CD1c-positive myeloid dendritic cell (primary cell): Measurements from ENCODE around the gene PTPRG.

Experiments
- DNase-seq: peaks from one replicate; pipeline ENCODE4 v3.0.0-alpha.2; 2016; ENCODE audit errors: extremely low spot score

PTPRG gene

DNA sequence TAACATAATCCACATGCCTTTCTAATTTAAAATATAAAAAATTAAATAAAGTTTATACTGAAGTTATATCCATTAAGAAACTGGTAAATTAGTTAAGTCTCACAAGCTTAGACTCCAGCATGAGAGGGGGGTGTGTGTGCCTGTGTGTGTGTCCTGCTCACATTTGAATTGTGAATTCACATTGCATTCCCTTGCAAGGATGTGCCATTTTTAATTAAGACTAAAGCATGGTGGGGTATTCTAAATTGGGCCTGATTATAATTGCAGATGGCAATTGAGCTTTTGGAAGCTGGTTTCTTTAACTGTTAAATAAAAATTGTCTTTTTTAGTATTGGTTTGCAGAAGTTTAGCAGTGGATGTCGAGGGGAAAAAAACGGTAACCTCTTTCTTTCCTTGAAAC is 56.9 kb downstream of the PTPRG start:
- DNase-seq, result no peak

DNA sequence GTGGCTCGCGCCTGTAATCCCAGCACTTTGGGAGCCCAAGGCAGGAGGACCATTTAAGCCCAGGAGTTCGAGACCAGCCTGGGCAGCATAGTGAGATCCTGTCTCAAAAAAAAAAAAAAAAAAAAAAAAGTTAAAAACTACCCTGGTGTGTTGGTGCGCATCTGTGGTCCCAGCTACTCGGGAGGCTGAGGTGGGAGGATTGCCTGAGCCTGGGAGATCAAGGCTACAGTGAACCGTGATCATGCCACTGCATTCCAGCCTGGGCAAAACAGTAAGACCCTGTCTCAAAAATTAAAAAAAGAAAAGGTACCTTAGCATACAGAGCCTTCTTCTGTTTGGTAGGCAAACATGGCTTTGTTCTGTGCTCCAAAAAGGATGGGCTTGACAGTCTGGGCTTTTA is 57.5 kb downstream of the PTPRG start:
- no peak for DNase-seq

DNA sequence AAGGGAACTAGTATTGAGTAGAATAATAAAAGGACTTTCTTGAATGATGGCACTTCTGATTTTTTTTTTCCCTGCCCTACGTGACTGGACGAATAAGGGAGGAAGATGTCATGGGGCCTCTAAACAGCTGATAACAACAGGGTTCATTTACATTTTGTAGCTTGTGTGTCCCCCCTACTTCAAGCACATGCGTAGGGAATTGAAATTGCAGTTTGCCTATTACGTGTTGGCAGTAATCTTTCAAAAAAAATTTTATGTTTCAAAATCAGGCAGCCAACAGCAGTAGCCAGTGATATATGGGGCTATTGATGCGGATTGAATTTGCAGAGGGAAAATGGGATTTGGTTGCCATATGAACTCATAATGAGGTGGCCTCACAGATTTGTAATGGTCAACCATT is 58.7 kb downstream of the PTPRG start:
- no peak for DNase-seq

DNA sequence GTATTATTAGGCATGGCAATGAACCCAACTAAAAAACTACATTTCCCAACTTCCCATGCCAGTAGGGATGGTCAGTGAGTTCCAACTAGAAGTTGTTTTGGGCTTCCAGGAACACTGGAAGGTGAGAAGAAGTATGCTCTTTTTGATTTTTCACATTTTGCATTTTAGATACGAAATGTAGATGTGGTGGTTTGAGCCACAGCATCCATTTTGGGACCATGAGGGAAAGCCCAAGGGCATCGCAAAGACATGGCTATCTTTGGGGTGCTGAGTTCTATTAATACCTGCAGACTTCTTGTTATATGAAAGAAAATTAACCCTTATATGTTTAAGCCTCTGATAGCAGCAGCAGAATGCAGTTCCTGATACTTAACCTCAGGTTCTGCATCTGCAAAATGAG is 62.9 kb downstream of the PTPRG start:
- DNase-seq, result no peak

DNA sequence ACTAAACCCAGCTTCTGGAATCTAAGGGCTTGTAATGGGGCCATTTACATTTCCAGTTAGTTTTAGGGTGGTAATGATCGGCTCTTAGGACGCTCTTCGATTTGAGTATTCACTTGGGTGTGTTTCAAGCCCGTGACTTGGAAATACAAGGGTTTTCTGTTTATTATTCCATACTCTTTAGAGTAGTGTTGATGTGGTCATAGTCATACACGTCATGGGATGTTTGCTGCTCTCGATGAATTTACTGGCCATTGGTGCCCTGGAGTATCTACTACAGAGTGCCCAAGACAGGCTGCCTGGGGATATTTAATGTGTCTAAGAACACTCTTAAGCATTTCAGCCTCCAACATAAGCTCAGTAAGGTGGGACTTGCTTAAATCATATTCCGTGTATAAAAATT is 64.1 kb downstream of the PTPRG start:
- no peak for DNase-seq

DNA sequence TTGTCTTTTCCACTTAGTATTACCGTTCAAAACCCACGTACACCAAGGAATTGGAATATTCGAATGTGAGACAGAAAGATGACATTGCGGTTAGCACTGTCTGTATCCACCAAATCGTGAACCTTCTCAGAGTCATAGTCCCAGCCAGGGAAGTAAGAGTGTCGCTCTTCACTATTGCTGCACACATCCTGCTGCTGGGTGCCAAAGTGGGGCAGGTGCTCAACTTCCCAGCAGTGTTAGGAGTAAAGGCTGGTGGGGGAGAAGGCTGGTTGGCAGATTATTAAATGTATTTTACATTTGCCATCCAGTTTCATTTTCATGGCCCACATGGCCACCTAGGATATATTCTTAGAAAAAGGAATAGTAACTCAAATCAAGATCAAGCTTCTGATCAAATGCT is 65.1 kb downstream of the PTPRG start:
- no peak for DNase-seq

DNA sequence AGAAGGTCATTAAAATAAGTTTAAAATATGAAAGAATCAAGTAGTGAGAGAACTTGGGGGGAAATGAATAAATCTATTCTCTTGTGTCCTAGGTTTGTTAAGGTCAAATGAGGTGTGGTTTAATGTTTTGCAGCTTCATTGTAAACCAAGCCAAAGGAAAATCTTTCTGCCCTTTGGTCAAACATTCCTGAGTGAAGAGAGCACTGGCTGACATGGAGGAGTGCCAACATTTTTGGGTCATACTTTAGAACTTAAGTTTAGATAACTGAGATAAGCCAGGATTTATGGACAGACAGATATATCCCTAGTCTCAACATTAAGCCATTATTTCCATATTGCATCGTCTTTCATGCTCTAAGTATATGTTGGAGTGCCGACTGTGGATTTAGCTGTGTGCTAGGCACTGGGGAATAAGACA is 66.4 kb downstream of the PTPRG start:
- DNase-seq, result no peak

DNA sequence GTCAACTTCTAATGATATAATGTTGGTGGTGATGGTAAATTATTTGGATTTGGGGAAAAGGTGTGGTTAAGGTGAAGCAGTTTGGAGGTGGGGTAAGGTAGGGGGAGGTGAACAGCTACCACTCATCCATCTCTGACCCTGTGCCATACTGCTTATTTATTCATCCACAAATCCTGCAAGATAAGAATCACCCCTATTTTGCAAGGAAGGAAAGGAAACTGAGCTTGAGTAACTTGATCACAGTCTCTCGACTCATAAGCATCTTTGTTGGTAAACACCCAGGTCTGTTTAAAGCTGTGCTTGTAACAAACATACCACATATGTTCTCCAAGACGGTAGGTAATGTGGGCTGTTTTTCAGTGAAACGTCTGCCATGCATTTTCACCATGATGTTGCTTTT is 67.3 kb downstream of the PTPRG start:
- DNase-seq, result no peak

DNA sequence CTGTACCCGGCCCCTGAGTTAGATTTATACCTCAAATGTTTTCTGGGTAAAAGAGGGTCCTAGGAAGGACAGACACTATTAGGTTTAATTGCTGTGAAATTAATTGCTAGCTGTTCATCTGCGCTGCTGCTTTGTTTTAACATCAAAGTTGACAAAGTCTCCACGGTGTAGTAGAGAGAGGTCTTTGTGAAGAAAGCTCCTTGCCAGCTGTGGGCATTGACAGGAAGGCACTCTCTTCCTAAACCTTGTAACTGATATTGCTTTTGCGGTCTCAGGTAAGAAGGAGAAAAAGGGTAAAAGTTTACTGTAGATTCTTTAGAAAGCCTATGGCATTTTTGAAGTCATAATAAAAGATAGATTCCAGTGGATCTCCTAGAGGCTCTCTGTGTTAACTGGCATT is 68.1 kb downstream of the PTPRG start:
- DNase-seq, result no peak

DNA sequence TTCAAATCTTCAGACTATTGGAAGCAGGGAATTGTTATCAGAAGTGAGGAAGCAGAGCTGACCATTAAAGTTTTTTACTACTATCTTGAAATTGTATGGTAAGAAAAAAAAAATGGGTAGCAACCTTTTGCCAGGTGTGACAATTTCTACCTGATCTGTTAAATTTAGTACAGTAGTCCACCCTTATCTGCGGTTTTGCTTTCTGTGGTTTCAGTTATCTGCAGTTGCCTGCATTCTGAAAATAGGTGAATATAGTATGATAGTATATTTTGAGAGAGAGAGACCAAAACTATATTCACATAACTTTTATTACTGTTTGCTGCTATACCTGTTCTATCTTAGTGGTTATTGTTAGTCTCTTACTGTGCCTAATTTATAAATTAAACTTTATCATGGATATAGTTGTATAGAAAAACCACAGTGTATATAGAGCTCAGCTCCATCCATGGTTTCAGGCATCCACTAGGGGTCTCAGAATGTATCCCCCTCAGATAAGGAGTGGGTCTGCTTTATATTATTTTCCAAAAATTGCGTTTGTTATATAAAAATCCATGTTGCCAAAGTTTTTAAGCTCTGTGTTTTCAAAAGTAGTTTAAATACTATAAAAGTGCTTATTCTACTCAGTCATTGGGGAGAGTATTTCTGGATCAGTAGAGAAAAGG is 69.9 kb downstream of the PTPRG start:
- no peak for DNase-seq

DNA sequence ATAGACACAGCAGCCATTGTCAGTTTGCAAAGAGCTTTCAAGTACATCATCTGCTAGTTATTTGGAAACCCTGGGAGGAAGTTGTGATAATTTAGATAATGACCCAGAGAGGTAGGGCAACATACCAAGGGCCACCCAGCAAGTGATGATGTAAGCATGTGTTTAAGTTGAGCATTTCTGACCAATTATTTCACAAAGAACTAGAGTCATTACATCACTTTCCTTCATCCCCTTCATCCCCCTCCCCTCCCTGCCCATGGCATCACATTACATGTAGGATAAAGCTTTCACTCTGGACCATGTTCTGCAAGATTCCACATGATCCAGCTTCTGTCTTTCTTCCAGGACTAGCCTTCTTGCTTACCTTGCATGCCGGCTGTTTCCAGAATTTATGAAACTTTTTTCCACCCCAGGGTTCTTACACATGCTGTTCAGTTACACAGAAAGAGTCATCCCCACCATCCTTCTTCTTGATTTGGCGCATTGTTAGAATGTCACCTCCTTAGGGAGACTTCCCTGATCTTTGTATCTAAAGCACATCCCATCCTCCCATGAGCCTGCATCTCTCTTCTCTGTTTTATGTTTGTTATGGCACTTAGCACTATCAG is 71.3 kb downstream of the PTPRG start:
- DNase-seq, result no peak

DNA sequence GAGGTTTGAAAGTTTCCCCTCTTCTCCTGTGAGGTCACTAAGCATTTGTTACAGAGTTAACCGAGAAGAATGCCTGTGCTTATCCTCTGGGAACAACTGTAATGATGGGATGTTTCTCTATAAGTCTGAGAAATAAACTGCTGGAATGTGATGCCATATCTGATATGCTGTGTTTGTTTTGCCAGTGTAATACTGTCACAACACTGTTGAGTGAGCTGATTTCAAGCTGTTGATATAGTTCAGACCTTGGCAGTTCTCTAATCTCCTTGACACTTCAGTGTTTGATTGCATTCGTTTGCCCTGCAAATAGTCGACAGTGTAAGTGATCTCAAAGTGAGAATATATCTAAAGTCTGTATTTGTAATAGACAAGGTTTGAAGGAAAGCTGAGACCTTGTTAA is 73.3 kb downstream of the PTPRG start:
- DNase-seq, result no peak

DNA sequence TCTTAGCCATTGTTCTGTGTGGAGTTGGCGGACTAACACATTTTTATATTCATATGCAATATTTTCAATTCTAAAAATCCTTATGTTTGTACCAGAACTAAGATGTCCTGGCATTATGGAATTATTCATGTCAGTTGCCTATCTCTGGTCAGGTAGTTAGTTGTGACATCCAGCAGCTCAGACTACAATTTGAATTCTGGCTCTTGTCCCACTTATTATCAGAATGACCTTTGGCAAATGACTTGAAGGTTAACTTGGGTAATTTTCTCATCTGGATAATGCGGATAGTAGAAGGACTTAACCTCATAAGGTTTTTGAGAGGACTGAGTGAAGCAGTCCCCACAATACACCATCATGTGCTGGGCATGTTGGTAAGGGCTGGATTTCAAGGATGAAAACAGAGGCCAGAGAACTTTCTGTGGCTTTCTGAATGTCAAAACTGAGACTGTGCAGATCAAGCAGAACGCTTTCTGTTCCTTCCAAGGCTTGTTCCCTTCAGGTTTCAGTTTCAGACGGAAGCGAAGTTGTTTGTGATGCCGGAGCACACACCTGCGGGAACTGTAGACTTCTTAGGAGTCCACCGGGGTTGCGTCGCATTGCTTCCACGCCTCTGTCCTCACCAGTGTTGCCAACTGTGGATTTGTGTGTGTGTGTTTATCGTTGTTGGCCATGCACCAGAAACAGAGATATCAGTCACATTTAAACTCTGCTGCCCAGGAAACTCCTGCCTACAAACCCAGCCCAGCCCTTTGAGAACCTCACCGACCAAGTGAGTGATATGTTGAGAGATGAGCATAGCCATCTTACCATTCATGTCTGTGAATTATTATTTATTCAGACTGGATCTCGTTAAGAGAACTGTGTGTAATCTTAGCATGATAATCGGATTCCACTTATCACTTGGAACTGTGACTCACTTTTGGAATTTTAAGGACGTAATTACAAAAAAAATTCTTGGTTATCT is 76.0 kb downstream of the PTPRG start:
- no peak for DNase-seq

DNA sequence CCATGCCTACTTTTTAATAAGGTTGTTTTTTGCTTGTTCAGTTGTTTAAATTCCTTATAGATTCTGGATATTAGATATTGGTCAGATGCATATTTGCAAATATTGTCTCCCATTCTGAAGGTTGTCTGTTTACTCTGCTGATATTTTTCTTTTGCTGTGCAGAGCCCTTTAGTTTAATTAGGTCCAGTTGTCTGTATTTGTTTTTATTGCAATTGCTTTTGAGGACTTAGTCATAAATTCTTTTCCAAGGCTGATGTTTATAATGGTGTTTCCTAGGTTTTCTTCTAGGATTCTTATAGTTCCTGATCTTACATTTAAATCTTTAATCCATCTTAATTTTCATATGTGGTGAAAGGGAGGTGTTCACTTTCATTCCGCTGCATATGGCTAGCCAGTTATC is 77.4 kb downstream of the PTPRG start:
- DNase-seq, result no peak

DNA sequence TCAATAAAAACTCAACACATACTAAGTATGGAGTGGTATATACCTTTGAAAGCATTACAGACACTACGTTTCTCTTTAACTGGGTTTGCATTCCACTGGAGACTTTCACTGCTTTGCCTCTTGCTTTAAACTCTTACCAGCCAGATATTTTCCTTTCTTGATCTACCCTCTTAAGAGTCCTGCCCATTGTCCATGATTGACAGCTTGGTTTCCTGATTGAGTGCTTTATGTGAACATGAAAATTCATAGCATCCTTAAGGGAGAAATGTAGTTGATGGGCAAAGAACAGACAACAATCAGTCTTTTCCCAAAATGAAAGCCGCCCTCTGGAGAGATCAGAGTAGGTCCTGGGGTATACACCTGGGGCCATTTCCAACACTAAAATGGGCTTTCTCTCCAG is 78.6 kb downstream of the PTPRG start:
- no peak for DNase-seq

DNA sequence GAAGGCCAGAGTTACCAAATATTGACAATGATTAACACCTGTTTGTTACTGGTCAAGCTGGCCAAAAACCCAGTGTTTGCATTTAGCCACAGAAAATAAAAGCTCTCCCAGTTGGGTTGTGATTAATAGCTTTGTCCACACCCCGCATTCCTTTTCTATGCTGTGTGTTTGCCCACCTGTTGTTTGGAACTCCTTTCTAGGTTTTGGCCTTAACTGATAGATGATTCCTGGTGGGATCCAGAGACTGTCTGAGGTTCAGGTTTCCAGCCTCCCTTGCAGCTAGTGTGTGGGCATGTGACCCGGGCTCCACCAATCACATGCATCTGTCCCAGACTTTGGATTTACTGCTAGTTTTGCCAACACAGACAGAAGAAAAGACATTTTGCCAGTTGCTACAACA is 83.8 kb downstream of the PTPRG start:
- DNase-seq, result no peak

DNA sequence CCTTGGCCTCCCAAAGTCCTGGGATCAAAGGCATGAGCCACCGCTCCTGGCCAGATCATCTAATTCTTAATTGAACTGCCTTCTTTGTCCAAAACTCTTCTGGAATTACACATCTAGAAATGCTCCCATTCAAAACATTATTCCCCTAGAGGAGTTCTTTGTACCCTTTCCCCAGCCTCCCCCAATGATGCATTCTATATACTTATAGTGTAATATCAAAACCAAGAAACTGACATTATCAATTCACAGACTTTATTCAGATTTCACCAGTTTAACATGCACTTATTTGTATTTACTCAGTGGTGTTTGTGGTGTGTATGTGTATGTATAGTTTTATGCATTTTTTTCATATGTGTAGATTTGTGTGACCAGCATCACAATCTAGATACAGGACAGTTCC is 85.0 kb downstream of the PTPRG start:
- no peak for DNase-seq

DNA sequence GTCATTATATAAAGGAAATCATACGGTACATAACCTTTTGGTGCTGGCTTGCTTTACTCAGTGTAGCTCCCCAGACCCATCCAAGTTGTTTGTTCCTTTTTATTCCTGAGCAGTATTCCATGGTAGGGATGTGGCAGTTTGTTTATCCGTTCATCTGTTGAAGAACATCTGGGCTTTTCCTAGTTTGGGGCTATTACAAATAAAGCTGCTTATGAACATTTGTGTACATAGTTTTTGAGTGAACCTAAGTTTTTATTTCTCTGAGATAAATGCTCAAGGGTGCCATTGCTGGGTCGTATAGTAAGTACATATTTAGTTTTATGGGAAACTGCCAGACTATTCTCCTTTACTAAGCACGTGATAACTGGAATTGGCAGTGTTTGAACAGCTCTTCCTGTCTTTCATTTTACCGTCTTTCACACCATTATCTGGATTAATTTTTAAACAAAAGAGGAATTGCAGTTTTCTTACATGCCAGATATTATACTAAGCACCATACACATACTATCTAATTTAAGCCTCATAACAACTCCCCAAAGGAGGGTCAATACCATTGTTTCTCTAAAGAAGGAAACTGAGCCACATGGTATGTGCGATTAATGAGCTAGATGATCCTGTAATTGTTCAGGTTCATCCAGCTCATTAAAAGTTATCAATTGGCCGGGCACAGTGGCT is 85.6 kb downstream of the PTPRG start:
- DNase-seq, result no peak

DNA sequence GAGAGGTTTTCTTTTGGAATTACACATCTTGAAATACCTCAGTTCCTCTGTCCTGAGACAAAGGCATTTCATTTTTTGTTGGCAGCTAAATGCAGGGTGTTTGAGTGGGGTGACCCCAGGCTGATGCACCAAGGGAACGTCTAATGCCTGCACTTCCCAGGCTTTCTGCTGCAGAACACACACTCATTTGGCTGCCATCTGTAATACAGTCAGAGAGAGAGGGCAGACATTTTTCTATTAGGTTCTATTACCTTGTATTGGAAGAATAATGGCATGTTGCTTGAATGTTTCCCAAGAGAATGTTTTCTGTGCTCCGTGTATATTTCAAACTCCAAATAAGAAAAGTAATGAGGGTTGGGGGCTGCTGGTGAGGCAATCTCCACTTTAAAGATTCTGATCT is 87.1 kb downstream of the PTPRG start:
- no peak for DNase-seq

DNA sequence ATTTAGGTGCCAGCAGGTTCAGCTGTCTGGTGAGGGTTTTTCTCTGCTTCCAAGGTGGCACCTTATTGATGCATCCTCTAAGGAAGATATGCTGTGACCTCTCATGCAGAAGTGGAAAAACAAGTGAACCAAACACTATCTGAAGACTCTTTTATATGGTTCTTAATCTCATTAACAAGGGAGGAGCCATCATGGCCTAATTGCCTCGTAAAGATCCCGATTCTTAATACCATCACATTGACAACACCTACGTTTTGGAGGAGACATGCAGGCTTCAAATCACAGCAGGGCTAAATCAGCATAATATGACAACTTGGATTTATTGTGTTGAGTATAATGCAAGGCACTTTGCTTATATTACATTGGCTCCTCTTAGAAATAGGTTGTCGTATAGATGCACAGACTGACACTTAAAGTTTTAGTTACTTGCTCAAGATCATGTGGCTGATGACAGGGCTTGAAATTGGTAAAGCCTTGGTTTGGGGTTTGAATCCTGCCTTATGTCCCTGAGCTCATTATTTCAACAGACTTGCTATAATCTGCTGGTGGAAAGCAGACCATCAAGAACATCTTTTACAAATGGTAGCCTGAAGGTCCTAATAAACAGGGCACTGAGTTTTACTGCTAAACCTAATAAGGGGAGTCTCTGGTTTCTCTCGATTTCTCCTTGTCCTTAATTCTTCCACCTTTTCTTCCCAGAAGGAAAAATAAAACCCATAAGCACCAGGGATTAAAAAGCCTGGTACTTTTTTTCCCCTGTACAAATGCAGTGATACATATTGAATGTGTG is 88.2 kb downstream of the PTPRG start:
- DNase-seq, result no peak

DNA sequence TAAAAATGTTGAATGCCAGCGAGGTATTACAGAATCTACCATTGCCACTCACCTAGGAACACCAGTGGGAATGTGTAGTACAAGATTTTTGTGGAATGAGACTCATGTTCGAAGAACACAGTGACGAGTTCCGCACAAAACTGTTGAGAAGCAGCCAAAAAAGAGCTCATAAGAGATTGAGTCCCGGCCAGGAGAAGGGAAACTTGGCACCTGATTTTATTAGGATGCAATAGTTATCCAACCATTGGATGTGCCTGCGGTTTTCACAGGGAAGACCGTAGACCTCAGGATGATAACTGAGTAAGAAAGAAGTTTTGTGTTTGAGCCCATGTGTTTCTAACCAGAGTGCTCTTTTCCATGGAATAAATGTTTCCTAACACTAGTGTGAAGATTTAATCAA is 88.9 kb downstream of the PTPRG start:
- no peak for DNase-seq
